Urothelium cell line (cell line): ENCODE data around the gene CCSER2.
"Not testable (repeated sequence)": the region's sequence is repeated elsewhere in the genome, so short reads cannot be mapped to it uniquely, and the experiment has no call there.

Experiments
- DNase-seq: peaks from one replicate; pipeline ENCODE4 v3.0.0; 2011; ENCODE audit warnings: low spot score, mixed read lengths
- FAIRE-seq: peaks from 2 replicates; lab custom pipeline; 2011; peaks lifted over from hg19 to GRCh38; lab: Jason Lieb, UNC

CCSER2 gene

DNA sequence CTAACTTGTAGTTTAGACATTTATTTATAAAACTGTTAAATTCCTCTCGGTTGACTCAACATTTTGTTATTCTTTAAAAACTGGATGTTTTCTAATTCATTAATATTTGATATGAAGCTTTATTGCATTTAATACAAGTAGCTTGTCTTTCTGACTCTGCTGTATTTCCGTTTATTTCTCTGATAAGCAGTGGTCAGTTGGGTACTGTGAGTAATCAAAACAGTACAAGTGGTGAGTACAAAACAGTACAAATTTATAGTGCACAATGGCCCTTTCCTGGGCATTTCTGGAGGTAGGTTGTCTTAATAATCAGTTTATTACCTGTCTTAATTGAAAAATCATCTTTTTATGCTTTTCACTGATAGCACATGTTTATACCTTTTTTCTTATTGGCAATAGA is 182.7 kb downstream of the CCSER2 start:
- DNase-seq (no peak), FAIRE-seq (no peak)

DNA sequence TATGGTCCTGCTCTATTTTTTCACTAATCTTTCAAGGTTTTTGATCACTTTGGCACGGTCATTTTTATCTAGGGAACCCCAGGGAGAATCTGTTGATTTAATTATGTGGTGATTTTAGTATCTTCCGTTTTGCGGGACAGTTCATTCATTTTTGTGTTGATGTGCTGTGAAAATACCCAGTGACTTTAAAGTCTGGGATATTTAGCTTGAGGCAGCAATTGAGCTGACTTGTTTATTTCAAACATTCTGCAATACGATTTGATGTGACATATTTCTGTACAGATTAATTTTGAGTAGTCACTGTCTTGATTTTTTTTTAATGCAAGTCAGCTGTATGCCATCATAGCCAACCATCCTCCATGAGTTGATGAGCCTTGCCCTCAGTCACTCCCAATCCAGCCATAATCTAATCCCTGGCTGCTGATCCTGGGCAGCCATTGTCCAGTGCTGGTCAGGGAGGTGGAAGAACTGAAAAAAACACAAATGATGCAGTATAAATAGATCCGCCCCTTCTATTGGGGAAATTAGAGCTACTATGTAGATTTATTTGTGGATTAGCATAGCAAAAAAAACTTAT is 183.4 kb downstream of the CCSER2 start:
- DNase-seq (no peak), FAIRE-seq (no peak)

DNA sequence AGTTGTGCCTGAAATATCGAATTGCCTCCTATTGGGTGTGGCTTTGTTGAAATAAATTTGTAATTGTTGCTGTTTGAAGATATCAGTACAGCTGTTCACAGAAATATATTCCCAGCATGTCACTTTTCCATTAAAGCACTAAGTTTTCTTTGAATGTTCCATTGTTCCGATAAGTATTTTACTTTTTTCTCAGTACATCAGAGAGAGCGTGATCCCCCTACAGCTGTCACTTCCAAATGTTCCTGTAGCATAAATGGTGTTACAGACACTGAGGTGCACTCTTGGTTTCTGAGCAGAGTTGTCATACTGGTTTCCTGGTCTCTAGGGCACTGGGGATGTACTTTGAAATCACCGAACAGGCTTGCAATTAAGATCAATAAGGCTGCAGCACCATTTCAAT is 189.2 kb downstream of the CCSER2 start:
- FAIRE-seq: no peak
- DNase-seq: no peak

DNA sequence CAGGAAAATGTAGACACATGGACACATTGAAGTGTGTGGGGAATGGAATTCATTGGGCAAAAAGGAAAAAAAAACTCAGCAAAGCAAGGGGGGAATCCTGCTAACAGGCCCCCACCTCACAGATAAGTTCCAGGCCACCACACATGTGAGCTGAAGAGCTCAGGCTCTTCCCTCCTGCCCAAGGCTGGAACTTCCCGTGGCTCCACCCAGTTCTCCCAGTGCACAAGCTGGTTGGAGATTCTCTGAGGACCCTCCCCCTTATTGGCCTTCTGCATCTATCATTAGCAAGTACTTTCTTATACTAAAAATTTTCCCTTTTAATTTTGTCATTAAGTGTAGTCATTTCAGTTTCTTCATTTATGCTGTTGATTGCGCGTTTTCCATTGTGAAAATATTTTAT is 190.8 kb downstream of the CCSER2 start:
- FAIRE-seq (no peak), DNase-seq (no peak)

DNA sequence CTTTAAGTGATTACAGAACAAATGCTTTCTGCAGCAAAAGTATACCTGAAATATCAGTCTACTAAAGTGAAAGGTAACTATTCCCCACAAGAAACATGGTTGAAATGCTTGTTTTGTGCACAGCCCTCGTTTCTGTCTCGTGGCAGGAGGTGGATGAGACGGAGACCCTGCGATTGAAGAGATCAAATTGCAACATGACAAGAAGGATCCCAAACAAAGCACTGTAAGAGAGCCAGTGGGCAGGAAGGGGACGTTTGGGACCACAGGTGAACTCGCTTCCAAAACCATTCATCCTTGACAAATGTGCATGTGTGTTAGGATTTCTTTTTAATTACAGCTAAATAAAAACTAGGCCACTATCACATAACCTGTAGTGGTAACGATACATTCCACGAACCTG is 192.6 kb downstream of the CCSER2 start:
- no peak for DNase-seq
- FAIRE-seq: no peak

DNA sequence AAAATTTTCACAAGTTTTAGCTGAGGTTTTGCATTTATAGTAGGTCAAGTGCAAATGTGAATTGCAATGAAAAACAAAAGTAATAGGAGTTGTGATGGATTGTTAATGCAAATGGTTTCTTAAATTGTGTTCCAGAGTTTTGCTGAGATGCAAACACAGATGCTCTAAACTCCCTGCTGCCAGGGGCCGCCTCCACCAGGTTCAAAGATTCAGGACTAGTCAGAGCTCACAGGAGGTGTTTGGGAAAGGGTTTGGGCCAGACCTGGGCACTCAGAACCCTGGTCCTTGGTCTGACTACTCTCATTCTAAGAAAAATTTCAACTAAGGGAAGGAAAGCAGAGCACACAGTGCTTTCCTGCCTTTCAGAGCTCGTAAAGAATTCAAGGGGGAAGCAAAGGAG is 193.1 kb downstream of the CCSER2 start:
- DNase-seq (no peak), FAIRE-seq (no peak)

DNA sequence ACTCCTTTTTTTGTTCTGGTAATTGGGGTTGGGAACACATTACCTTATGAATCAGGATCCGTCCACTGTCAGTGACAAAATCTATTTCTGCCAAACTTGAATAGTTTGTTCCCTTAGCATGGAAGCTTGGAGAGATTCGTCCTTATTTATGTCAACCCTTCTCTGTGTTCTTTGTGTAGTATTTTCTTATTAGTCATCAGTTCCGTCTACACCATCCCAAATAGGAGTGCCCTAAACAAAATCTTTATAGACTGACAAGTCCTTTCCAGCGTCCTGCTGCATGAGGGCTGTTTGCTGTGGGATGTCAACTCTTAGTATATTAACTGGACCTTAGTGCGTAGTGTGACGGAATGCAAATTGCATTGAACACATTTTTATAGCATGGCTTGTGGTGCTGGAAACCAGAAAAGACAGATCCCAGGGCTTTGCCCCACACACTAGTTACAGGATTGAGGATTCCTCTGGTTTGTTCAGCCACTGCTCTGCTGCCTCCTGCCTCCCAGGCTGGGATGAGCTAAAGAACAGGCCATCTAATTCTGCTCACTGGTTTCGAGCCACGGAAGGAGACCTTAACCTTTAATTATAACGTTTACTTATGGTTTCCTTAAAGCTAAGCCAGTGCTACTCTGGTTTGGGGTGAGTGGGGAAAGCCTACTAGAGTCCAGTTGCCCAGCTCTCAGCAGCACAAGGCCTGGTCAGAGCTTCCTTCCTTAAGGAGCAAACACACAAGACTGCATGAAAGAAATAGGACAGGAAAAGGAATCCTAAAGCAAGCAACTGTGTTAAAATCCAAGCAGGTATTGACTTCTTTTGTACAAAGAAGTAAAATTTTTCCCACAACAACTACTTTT is 194.4 kb downstream of the CCSER2 start:
- DNase-seq: no peak
- FAIRE-seq: no peak

DNA sequence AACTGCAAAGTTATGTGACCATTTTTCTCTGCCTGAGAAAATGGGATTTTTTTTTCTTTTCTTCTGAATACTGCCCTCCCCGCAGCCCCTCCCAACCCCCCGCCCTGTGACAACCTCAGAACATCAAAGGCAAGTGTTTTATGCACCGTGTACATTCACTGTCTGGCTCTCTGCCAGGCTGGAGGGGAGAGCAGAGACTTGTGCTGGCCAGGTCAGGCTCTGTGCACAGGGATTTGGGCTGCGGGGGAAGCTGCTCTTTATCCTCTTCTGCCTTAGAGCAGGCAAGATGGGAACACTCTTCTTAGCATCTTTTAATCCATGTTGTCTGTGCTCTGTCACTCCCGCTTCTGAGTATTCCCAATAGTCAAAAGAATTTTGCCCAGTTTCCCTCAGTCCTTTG is 195.1 kb downstream of the CCSER2 start:
- no peak for FAIRE-seq
- peak; percentile 21 for DNase-seq

DNA sequence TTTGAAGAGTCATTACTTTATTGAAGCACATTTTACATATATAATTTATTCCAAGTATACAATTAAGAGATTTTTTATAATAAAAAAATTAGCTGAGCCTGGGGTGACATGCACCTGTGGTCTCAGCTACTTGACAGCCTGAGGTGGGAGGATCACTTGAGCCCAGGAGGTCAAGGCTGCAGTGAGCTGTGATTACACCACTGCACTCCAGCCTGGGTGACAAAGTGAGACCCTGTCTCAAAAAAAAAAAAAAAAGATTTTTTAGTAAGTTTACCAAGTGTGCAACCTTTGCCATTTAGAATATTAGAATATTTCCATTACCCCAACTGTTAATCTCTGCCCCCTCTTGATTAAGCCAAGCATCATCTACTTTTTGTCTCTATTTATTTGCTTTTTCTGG is 196.0 kb downstream of the CCSER2 start:
- FAIRE-seq: no peak
- DNase-seq: no peak

DNA sequence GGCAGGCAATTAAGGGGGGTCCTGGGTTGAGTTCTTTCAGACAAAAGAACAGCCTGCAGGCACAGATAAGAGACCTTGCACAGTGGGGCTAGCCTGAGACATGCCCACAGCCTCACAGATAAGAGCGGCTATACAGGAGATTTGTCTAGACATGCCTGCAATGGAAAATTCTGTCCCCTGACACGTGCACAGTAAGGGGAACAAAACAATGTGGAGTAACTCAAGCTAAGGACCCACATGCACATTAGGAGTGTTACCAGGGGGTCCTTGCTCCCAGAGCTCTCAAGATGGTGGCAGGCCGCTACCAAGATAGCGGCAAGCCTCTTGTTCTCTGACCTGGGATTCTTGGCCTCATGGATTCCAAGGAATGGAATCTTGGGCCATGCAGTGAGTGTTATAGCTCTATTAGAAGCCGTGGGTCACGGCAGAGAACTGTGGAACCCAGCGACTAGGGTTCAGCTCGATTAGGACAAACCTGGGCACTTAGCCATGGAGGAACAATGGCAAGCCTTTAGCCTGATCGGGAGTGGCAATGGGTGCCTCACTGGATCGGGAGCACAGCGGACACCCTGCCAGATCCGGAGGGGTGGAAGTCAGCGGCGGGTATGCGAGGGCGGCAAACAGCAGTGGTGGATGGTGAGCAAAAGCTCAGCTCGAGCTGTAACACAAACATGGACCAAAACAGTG is 196.9 kb downstream of the CCSER2 start:
- no peak for FAIRE-seq
- DNase-seq: no peak

DNA sequence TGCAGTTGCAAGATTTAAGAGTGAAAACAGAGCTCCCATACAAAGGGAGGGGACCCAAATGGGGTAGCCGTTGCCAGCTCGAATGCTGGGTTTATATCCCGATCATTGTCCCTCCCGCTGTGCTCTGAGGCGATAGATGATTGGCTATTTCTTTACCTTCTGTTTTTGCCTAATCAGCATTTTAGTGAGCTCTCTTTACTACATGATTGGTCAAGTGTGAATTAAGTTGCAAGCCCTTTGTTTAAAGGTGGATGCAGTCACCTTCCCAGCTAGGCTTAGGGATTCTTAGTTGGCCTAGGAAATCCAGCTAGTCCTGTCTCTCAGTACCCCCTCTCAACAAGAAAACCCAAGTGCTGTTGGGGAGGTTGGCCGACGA is 197.4 kb downstream of the CCSER2 start:
- not testable (repeated sequence) for DNase-seq, FAIRE-seq

DNA sequence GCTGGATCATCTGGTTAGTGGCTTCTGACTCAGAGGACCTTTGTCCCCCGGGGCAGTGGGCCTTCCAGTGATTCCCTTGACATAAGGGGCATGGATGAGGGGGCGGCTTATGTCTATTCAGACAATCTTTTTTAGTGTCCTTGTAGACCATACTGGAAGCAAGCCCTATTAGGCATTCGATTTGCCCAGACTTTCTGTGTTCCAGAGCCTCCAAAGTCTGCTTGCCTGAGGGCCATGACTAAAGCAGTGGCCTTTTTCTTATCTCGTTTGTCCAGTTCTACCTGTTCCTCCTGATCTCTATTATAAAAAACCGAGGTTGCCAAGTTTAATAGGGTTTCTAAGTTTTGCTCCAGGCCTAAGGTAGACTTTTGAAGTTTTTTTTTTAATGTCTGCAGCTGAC is 199.0 kb downstream of the CCSER2 start:
- FAIRE-seq, DNase-seq: not testable (repeated sequence)

DNA sequence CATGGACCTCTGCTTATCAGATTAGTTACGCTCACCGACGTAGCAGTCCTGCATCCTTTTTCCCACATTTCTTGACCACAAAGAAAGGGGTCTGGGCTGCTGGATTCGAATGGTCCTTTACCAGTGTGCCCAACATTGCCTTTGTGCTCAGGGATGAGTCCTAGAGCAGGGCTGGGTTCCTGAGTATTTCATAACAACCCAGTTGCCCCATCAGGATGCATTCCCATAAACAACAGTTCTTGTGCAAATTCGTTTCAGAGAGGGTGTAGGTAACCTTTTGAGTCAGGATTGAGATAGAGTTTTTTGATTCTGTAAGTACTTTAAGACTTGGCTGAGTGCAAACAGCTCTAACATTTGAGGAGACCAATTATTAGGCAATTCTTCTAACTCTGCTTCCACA is 200.1 kb downstream of the CCSER2 start:
- not testable (repeated sequence) for FAIRE-seq, DNase-seq

DNA sequence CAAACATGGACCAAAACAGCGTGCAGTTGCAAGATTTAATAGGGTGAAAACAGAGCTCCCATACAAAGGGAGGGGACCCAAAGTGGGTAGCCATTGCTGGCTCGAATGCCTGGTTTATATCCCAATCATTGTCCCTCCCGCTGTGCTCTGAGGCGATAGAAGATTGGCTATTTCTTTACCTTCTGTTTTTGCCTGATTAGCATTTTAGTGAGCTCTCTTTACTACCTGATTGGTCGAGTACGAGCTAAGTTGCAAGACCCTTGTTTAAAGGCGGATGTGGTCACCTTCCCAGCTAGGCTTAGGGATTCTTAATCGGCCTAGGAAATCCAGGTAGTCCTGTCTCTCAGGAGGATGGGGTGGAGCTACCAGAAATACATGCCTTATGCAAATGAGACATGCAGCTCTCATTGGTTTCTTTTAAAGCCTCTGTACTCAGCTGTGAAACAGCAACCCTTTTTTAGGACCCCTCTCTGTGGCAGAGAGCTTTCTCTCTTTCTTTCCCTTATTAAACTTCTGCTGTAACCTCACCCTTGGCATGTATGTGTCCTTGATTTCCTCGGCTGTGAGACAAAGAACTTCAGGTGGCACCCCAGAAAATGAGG is 202.4 kb downstream of the CCSER2 start:
- FAIRE-seq: no peak
- no peak for DNase-seq

DNA sequence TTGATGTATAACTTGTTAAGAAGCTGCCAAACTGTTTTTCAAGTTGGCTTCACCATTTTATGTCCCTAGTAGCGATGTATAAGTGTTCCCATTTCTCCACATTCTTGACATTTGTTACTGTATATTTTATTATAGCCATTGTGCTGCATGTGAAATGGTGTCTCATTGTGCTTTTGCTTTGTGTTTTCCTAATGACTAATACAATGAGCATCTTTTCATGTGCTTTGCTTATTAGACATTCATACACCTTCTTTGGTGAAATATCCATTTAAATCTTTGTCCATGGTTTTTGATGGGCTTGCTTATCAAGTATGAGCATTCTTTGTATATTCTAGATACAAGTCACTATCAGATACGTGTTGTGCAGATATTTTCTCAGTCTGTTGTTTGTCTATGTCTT is 203.0 kb downstream of the CCSER2 start:
- no peak for DNase-seq

DNA sequence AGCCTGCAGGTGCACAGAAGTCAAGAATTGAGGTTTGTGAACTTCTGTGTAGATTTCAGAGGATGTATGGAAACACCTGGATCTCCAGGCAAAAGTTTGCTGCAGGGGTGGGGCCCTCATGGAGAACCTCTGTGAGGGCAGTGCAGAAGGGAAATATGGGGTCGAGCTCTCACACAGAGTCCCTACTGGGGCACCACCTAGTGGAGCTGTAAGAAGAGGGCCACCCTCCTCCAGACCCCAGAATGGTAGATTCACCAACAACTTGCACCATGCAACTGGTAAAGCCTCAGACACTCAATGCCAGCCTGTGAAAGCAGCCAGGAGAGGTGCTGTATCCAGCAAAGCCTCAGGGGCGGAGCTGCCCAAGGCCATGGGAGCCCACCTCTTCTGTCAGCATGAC is 205.8 kb downstream of the CCSER2 start:
- DNase-seq (no peak), FAIRE-seq (no peak)

More for the DNA sequence above, 203.0 kb downstream of the CCSER2 start:
- FAIRE-seq: no peak

DNA sequence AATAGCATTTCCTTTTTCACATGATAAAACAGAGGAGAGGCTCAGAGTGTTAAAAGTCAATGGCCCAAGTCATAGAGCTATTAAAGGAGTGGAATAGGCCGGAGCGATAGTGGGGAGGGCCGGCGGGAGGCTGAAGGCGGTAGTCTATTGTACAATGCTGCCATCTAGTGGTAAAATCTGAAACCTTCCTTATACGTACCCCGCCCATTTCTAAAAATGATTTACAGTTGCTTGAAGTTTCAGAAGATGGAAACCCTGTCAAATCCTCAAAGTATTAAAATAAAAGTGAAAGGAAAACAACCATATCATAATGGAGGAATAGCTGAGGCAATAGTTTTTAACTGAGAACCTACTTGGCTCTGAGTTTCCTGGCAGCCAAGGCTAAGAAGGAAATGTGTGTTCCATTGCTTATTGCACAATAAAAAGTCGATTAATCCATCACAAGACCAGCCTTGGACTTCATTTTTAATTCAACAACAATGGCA is 209.1 kb downstream of the CCSER2 start:
- FAIRE-seq: no peak
- DNase-seq: peak; percentile 63

DNA sequence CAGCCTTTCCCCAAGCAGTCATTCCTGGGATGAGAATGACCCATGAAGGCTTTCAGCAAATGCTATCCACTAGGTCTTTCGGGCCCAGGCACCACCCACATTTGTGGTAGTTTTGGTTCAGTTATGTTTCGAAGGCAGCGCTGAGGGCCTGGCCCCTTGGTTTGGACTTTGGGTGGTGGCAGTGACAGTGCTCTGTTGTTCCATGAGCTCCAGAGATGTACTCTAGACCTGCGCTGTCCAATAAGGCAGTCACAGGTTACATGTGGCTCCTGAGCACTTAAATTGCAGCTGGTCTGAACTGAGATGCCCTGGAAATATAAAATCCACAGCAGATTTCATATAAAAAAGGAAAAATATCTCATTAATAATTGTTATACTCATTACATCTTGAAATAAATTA is 209.6 kb downstream of the CCSER2 start:
- FAIRE-seq (no peak), DNase-seq (no peak)

DNA sequence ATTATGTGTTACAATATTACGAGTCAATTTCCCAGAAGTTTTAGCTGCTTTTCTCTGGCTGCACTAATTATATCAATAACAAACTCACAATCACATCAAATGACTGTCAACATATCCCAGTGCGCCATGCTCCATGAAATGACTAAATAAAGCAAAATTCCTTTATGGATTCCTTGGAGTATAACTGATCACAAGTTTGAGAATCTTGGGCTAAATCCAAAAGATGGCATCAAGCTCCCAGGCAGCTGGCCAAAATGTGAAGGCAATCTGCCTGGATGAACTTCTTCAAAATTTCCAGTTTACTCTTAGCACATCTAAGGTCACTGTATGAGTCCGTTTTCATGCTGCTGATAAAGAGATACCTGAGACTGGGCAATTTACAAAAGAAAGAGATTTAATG is 210.8 kb downstream of the CCSER2 start:
- DNase-seq (no peak), FAIRE-seq (no peak)

DNA sequence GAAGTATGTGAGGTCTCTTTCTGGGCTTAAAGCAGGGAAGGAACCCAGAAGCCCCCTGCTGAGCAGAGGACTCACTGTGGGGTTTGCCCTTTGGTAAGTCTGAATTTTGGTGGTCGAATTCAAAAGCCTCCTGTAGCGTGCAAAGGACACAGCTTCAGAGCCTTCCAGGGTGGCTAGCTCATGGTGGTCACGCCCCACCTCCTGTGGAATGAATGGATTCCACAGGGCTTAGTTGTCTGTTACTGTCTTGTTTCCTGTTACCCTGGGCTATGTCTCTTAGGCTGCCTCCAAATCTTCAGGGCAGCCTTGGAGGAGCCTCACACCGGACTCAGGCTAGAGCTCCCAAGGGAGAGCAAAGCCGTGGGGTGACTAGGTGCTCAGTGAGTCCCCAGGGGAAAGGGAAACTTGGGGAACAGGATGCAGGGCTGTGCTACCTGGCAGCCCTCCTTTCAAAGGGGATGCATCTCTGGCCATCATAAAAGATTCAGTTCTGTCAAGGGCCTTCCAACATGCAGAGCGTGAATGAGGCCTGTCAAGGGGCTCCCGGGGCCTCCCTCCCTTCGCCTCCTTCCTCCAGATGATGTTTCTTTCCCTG is 211.7 kb downstream of the CCSER2 start:
- FAIRE-seq (peak; percentile 27), DNase-seq (peak; percentile 67)
